ENCODE measurements around the gene ENO3. TPM values are rescaled to one million over a fixed set of nuclear protein-coding genes. Genes with fewer than 3 reads are reported as not detected.
A peak's percentile ranks its signal among the peaks of the same experiment; 100 is the strongest.

Gene ENO3
- total RNA-seq, 4 donors from 2014 or later: 0.31 to 3.6 (median 1.5) TPM; not detected in 1

- no CpG with 5 or more reads among the region's 12 CpGs for WGBS, 2 donors
- H3K36me3 ChIP-seq: peaks cover 20 to 83% (median 32%) of the 10 kb centered on the region in 3 donors
- no peaks in the 10 kb centered on the region for H3K27me3 ChIP-seq
- no peak overlapping the region for H3K27ac ChIP-seq
- TF ChIP-seq CTCF (IDR thresholded peaks at IDR 0.05): no peak
- no peak for TF ChIP-seq POLR2A (IDR thresholded peaks at IDR 0.05)
- H3K4me3 ChIP-seq: no peak overlapping the region
- intact Hi-C loops (cut with DNase I): no loop called here
- H3K4me1 ChIP-seq: peaks cover 13 to 23% (median 14%) of the 10 kb centered on the region in 3 donors
- H3K9me3 ChIP-seq: no peaks in the 10 kb centered on the region
- DNase-seq: no peak
These were observed 21.8 kb downstream of the ENO3 start for GRCh38 chr17:4972752-4973151.

DNA sequence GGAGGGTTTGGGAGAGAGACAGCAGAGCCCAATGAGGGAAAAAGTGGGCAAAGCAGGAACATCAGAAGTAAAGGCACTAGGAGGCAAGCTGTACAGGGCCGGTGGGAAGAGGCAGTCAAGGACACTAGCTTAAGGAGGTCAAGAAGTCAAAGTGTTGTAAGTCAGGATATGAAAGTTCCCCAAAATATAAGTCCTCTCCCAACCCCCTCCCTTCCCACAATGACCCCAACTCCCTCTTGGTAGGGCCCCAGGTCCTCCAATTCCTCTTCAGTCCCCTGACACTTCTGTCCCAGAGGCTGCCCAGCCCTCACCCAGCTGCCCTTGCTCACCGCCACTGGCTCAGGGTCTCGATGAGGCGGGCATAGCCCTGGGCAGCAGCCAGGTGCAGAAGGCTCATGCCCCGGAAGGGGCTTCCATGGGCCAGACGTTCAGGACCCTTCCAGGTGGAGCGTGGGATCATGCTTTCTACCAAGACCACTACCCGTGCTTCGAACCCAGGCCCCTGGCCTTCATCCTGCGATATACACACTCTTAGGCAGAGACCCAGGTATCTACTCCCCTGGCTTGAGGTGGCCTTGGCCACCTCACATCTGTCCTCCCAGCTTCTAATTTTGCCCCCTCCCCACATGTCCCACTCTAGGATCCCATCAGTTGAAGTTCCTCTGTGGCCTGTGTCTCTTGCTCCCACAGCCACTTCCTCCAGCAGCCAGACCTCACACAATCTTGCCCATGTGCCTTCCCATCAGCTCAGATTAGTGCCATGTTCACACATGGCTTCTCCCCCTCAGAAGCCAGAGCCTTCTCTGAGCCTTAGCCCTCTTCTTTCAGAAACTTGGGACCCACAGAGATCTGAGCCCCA, 22.6 kb downstream of the ENO3 start:
- Histone ChIP-seq H3K4me3 (no peak overlapping the region), H3K27ac (no peak overlapping the region), H3K36me3 (peaks cover 24 to 91% (median 32%) of the 10 kb centered on the region in 3 donors), H3K27me3 (no peaks in the 10 kb centered on the region), H3K9me3 (no peaks in the 10 kb centered on the region), H3K4me1 (peaks cover 8 to 16% (median 10%) of the 10 kb centered on the region in 3 donors)
- DNase-seq: no peak
- intact Hi-C loops (cut with DNase I): no loop called here
- TF ChIP-seq CTCF (IDR thresholded peaks at IDR 0.05): no peak
- no peak for TF ChIP-seq POLR2A (IDR thresholded peaks at IDR 0.05)
- 80 to 92% methylated on average over 6 to 10 of the region's 10 CpGs for WGBS, 2 donors

DNA sequence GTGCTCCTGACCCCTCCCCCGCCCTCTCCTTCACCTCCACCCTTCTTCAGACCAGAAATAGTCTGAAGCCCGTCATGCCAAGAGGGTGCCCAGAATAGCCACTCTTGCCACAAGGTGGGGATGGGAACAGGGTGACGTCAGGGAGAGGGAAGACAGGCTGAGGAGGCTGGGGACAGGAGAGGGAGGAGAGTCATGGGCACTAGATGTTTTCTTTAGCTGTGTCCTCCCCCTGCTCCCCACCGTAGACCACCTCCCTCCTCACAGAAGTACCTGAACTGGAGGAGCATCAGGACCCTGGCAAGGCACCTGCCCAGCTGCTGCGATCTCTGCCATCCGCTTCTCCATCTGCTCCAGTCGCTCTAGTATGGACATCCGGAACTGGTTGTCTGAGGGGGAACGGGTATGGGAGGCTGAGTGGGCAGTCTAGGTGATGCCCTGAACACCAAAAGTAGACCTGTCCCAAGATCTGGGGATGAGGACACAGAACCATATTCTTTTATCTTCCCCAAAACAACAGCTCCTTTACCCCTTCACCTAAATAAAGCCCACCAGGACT, 23.3 kb downstream of the ENO3 start:
- no peak for DNase-seq
- Histone ChIP-seq H3K36me3 (peaks cover 29 to 98% (median 32%) of the 10 kb centered on the region in 3 donors), H3K27ac (no peak overlapping the region), H3K9me3 (no peaks in the 10 kb centered on the region), H3K4me3 (no peak overlapping the region), H3K27me3 (no peaks in the 10 kb centered on the region), H3K4me1 (peaks cover under 1 to 9% (median 3%) of the 10 kb centered on the region in 3 donors)
- TF ChIP-seq POLR2A (IDR thresholded peaks at IDR 0.05): no peak
- TF ChIP-seq CTCF (IDR thresholded peaks at IDR 0.05): no peak
- intact Hi-C loops (cut with DNase I): no loop called here
- 91 to 100% methylated on average over 7 of the region's 9 CpGs for WGBS, 2 donors

DNA sequence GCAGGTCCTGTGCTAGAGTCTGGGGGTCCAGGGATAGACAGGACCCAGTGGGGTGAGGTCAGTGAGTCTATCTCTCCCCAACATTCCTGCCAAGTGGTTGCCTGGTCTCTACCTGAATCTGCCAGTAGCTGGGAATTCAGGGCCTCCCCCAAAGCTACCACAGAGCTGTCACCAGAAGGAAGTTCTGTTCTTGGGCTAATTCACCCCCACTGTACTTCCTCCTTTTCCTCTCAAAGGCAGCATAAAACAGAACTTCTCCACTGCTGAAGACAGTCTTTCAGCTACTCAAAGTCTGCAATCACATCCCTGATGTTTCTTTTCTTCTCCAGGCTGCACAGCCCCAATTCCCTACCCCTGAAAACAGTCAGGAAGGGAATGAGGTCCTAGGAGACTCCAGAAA, 27.8 kb downstream of the ENO3 start:
- Histone ChIP-seq H3K36me3 (peaks cover 21 to 100% (median 42%) of the 10 kb centered on the region in 3 donors), H3K27me3 (no peaks in the 10 kb centered on the region), H3K4me3 (no peak overlapping the region), H3K4me1 (peaks cover 3 to 14% (median 6%) of the 10 kb centered on the region in 3 donors), H3K9me3 (no peaks in the 10 kb centered on the region), H3K27ac (no peak overlapping the region)
- TF ChIP-seq CTCF (IDR thresholded peaks at IDR 0.05) (no peak), POLR2A (IDR thresholded peaks at IDR 0.05) (no peak)
- intact Hi-C loops (cut with DNase I): no loop called here
- DNase-seq: no peak

DNA sequence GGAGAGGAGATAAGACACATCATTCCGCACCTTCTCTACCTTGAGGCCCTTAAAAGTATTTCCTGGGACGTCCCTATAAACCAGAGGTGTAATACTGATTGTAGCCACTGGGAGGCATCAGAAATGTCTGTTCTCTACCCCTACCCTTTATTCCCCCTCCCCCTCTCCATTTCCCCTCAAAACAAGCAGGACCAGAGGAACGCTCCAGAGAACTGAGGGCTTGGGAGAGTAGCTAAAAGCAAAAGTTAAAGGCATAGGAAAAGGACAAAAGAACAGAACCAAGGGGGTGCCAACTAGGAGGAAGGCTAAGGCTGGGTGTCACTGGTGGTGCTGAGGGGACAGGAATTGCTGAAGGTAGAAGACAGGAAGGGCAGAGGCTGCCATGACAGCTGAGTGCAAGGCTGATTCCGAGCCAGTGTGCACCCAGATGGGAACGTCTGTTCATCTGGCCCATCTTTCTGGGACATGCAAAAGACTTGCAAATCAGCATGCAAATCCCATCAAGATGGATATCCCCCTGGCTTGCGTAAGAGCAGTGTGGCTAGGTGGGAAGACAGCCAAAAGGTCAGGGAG, 29.8 kb downstream of the ENO3 start:
- no peak for DNase-seq
- Histone ChIP-seq H3K36me3 (peaks cover 14 to 100% (median 37%) of the 10 kb centered on the region in 3 donors), H3K4me1 (peaks cover 3 to 17% (median 6%) of the 10 kb centered on the region in 3 donors), H3K27ac (no peak overlapping the region), H3K27me3 (no peaks in the 10 kb centered on the region), H3K9me3 (no peaks in the 10 kb centered on the region), H3K4me3 (no peak overlapping the region)
- TF ChIP-seq CTCF (IDR thresholded peaks at IDR 0.05): peak; percentile 57 to 81 (median 77)
- no peak for TF ChIP-seq POLR2A (IDR thresholded peaks at IDR 0.05)
- intact Hi-C loops (cut with DNase I): no loop called here
- WGBS, 2 donors: 15 to 31% methylated on average over 5 of the region's 6 CpGs

Data from esophagus squamous epithelium (tissue), 5 donors.